Activated naive CD8-positive, alpha-beta T cell treated with anti-CD3 and anti-CD28 coated beads for 36 hours (primary cell): ENCODE data around the gene CPLX3. TPM values are rescaled to one million over a fixed set of nuclear protein-coding genes. Genes with fewer than 3 reads are reported as not detected.
"Not testable (repeated sequence)": the region's sequence is repeated elsewhere in the genome, so short reads cannot be mapped to it uniquely, and the experiment has no call there.

Experiments
- DNase-seq: peaks from one replicate; pipeline ENCODE4 v3.0.0; 2021
- H3K27ac Mint-ChIP-seq: one replicate; pipeline ENCODE4 v1.8.0; 2022; ENCODE audit warnings: mild to moderate bottlenecking, moderate library complexity, mixed read lengths
- H3K27me3 Mint-ChIP-seq: one replicate; pipeline ENCODE4 v1.8.0; 2022; ENCODE audit warnings: mild to moderate bottlenecking, mixed read lengths
- H3K36me3 Mint-ChIP-seq: one replicate; pipeline ENCODE4 v1.8.0; 2021; ENCODE audit warnings: mild to moderate bottlenecking, mixed read lengths
- H3K4me1 Mint-ChIP-seq: one replicate; pipeline ENCODE4 v1.8.0; 2021; ENCODE audit warnings: mixed read lengths
- H3K4me3 Mint-ChIP-seq: one replicate; pipeline ENCODE4 v1.8.0; 2022; ENCODE audit warnings: mild to moderate bottlenecking, moderate library complexity, mixed read lengths
- H3K9me3 Mint-ChIP-seq: one replicate; pipeline ENCODE4 v1.8.0; 2022; ENCODE audit warnings: mixed read lengths
- total RNA-seq, 2 experiments: library from RNA; stranded (reverse); gene quantifications; one replicate each; pipeline ENCODE4 v1.2.3, GENCODE V29; 2021

CPLX3 gene
- total RNA-seq, 2 experiments from 2014 or later, result 0.19 TPM; not detected in 1

DNA sequence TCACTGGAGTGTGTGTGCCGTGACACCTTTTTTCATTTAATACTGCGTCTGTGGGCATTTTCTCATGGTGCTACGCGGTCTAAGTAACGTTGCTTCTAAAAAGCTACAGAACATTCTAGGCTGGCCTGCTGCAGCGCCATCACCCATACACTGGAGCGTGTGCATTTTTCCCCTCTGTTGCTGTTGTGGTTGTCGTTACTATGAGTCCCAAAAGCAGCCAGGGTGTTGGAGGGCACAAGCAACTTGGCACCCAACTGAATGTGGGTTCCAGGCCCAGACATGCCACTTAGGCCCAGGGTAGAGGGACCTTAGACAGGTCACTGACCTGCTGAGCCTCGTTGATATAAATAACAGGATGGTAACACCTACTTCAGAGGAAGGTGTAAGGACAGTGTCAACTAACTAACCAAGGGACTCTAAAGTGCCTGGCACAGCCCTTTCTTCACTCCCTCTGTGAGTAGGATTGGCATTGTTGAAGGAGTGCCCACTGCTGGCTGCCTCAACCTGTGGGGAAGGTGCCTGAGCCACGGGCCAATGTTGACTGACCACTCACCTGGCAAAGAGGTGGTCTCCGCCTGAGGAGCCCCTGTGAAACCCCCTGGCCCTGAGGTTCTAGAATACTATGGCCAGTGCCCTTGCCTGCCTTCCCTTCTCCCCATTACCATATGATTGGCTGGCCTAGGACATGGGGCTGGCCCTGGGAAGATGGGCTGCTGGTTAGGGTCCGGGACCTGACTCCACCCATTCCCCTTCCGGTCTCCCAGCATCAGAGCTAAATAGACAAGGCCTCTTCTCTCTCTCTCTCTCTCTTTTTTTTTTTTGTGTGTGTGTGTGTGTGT lies 41.0 kb upstream of the CPLX3 start:
- Mint-ChIP-seq H3K4me3 (peak overlapping the region; percentile 89), H3K9me3 (no peaks in the 10 kb centered on the region), H3K4me1 (peaks cover 49% of the 10 kb centered on the region), H3K27ac (peak overlapping the region; percentile 99), H3K27me3 (no peaks in the 10 kb centered on the region), H3K36me3 (peaks cover 64% of the 10 kb centered on the region)
- DNase-seq, result no peak

DNA sequence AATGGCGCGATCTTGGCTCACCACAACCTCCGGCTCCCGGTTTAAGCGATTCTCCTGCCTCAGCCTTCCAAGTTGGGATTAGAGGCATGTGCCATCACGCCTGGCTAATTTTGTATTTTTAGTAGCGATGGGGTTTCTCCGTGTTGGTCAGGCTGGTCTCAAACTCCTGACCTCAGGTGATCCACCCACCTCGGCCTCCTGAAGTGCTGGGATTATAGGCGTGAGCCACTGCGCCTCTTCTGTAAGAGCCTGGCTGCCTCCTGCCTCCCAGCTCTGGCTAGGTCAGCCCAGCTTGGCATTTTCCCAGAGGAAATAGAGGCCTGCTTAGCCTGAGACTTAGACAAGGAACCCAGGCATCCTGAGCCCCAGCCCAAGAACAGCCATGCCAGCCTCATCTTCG lies 40.3 kb upstream of the CPLX3 start:
- Mint-ChIP-seq H3K4me1 (peaks cover 48% of the 10 kb centered on the region), H3K27ac (peak overlapping the region; percentile 99), H3K4me3 (peak overlapping the region; percentile 89), H3K36me3 (peaks cover 62% of the 10 kb centered on the region)
- DNase-seq, H3K27me3 Mint-ChIP-seq, H3K9me3 Mint-ChIP-seq: not testable (repeated sequence)

GRCh38 chr15:74786551-74787165 lies 39.8 kb upstream of the CPLX3 start:
- H3K4me1 Mint-ChIP-seq, result peaks cover 50% of the 10 kb centered on the region

DNA sequence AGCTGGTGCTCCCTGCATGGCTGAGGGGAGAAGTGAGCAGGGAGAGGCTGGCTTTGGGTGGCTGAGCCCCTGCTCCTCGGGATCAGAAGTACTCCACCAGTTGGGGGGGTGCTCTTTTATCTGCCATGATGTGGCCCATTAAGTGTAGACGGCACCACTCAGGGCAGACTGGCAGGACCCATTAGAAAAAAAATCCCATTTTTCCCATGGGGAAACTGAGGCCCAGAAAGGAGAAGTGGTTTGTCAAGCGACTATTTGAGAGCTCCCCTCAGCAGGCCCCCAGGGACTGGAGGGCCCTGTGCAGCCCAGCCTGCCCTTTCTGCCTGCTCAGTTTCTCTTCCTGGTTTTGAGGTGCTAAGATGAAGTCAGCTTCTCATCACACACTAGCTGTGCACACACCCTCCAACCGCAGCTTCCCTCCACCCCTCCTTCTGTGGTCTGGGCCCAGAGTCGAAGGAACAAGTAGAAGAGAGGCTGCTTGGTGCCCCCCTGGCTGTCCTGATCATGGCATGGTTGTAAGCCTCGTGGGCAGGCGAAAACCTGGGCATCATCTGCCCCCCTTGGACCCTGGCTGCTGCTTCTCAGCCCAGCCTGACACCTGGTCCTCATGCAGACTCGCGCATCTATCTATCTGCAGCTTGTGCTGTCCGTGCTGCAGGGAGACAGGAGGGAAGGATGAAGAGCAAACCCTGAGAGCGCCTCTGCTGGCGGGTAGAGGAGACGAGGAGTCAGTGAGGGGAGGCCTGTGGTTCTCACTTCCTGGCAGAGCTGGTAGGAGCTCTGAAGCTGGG lies 39.0 kb upstream of the CPLX3 start:
- DNase-seq, result peak; percentile 94
- peaks cover 71% of the 10 kb centered on the region for H3K36me3 Mint-ChIP-seq
- H3K4me3 Mint-ChIP-seq, result peak overlapping the region; percentile 89
- H3K9me3 Mint-ChIP-seq, result no peaks in the 10 kb centered on the region
- no peaks in the 10 kb centered on the region for H3K27me3 Mint-ChIP-seq
- H3K4me1 Mint-ChIP-seq, result peaks cover 58% of the 10 kb centered on the region
- H3K27ac Mint-ChIP-seq, result peak overlapping the region; percentile 99

More at GRCh38 chr15:74786551-74787165, 39.8 kb upstream of the CPLX3 start:
- DNase-seq, result no peak
- H3K27ac Mint-ChIP-seq, result peak overlapping the region; percentile 99
- no peaks in the 10 kb centered on the region for H3K27me3 Mint-ChIP-seq
- peaks cover 66% of the 10 kb centered on the region for H3K36me3 Mint-ChIP-seq
- H3K4me3 Mint-ChIP-seq, result peak overlapping the region; percentile 89
- H3K9me3 Mint-ChIP-seq, result no peaks in the 10 kb centered on the region

GRCh38 chr15:74788042-74788682 lies 38.3 kb upstream of the CPLX3 start:
- no peak for DNase-seq
- Mint-ChIP-seq H3K4me3 (peak overlapping the region; percentile 89), H3K9me3 (no peaks in the 10 kb centered on the region), H3K27me3 (no peaks in the 10 kb centered on the region), H3K27ac (peak overlapping the region; percentile 99), H3K36me3 (peaks cover 65% of the 10 kb centered on the region), H3K4me1 (peaks cover 65% of the 10 kb centered on the region)

GRCh38 chr15:74788683-74789151 lies 37.7 kb upstream of the CPLX3 start:
- Mint-ChIP-seq H3K27ac (peak overlapping the region; percentile 99), H3K27me3 (no peaks in the 10 kb centered on the region), H3K36me3 (peaks cover 59% of the 10 kb centered on the region), H3K4me1 (peaks cover 70% of the 10 kb centered on the region), H3K9me3 (no peaks in the 10 kb centered on the region), H3K4me3 (peak overlapping the region; percentile 89)
- DNase-seq, result peak; percentile 69

DNA sequence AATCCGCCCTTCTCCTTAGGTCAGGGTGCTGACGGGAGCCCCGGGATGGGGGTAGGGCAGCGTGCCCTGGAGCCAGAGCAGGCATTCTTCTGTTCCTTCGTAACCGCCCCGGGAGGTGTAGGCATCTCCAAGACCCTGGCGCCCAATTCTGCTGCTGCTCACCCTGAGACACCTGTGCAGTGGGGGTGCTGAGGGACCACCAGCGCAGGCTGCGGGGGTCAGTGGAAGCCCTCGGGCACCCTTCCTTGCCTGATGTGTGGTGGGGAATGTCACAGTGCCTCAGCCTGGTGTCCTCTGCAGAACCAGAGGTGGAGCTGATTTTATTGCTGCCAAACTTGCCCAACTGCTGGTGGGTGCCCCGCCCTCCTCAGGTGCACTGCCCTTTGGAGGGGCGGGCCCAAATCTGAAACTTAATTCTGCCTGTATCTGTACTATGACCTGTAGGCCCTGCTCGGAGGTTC lies 37.2 kb upstream of the CPLX3 start:
- Mint-ChIP-seq H3K36me3 (peaks cover 55% of the 10 kb centered on the region), H3K4me3 (peak overlapping the region; percentile 89), H3K27ac (peak overlapping the region; percentile 99), H3K9me3 (no peaks in the 10 kb centered on the region), H3K4me1 (peaks cover 72% of the 10 kb centered on the region), H3K27me3 (no peaks in the 10 kb centered on the region)
- DNase-seq, result no peak

GRCh38 chr15:74789741-74790079 lies 36.7 kb upstream of the CPLX3 start:
- Mint-ChIP-seq H3K4me1 (peaks cover 76% of the 10 kb centered on the region), H3K36me3 (peaks cover 51% of the 10 kb centered on the region), H3K4me3 (peak overlapping the region; percentile 89), H3K9me3 (no peaks in the 10 kb centered on the region), H3K27ac (peak overlapping the region; percentile 99), H3K27me3 (no peaks in the 10 kb centered on the region)
- no peak for DNase-seq

GRCh38 chr15:74790080-74790916 lies 36.1 kb upstream of the CPLX3 start:
- H3K9me3 Mint-ChIP-seq, result no peaks in the 10 kb centered on the region
- DNase-seq, result peak; percentile 64
- H3K27ac Mint-ChIP-seq, result peak overlapping the region; percentile 99
- peaks cover 78% of the 10 kb centered on the region for H3K4me1 Mint-ChIP-seq
- H3K27me3 Mint-ChIP-seq, result no peaks in the 10 kb centered on the region
- peaks cover 47% of the 10 kb centered on the region for H3K36me3 Mint-ChIP-seq
- H3K4me3 Mint-ChIP-seq, result peak overlapping the region; percentile 89

DNA sequence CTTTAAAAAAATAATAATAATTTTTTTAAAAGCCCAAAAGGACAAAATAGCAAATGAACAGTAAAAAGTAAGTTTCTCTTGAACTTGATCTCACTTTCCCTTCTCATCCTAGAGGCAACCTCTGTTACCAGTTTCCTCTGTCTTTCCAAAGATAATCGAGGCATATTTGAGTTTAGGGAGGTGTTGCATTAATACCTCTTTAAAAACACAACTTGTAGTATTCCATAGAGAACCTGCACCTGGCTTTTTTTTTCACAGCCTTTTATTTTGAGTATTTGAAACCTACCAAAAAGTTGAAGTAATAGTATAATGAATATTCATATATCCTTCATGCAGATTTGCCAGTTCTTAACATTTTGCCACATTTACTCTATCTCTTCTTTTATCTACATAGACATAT lies 35.4 kb upstream of the CPLX3 start:
- Mint-ChIP-seq H3K4me1 (peaks cover 83% of the 10 kb centered on the region), H3K27ac (peak overlapping the region; percentile 99), H3K4me3 (peak overlapping the region; percentile 49), H3K36me3 (peaks cover 43% of the 10 kb centered on the region), H3K9me3 (no peaks in the 10 kb centered on the region), H3K27me3 (no peaks in the 10 kb centered on the region)
- DNase-seq, result no peak

GRCh38 chr15:74791667-74792066 lies 34.8 kb upstream of the CPLX3 start:
- peak overlapping the region; percentile 89 for H3K27ac Mint-ChIP-seq
- H3K4me1 Mint-ChIP-seq, result peaks cover 86% of the 10 kb centered on the region
- no peak for DNase-seq
- peaks cover 45% of the 10 kb centered on the region for H3K36me3 Mint-ChIP-seq
- no peaks in the 10 kb centered on the region for H3K9me3 Mint-ChIP-seq
- no peaks in the 10 kb centered on the region for H3K27me3 Mint-ChIP-seq
- peak overlapping the region; percentile 49 for H3K4me3 Mint-ChIP-seq

- peak overlapping the region; percentile 89 for H3K27ac Mint-ChIP-seq
- H3K4me3 Mint-ChIP-seq, result peak overlapping the region; percentile 49
- H3K4me1 Mint-ChIP-seq, result peaks cover 82% of the 10 kb centered on the region
- no peaks in the 10 kb centered on the region for H3K27me3 Mint-ChIP-seq
- no peaks in the 10 kb centered on the region for H3K9me3 Mint-ChIP-seq
- no peak for DNase-seq
- H3K36me3 Mint-ChIP-seq, result peaks cover 44% of the 10 kb centered on the region
Measured at GRCh38 chr15:74792227-74793016, 34.0 kb upstream of the CPLX3 start.
